Upper lobe of right lung (tissue), 1 donor: ENCODE data around the gene RFC2. TPM values are rescaled to one million over a fixed set of nuclear protein-coding genes. Genes with fewer than 3 reads are reported as not detected.
A peak's percentile ranks its signal among the peaks of the same experiment; 100 is the strongest.

Source experiments
- ATAC-seq: fragments of 200-7000 bp; cut with Tn5 transposase; one replicate; pipeline ENCODE4 v1.9.1; 2020; ENCODE audit warnings: mild to moderate bottlenecking, moderate library complexity
- DNase-seq: peaks from one replicate; pipeline ENCODE4 v3.0.0-alpha.2; 2020
- H3K27ac ChIP-seq: fragments of 200-600 bp; one replicate; pipeline ENCODE4 v1.8.0; 2022
- H3K27me3 ChIP-seq: fragments of 200-600 bp; one replicate; pipeline ENCODE4 v1.8.0; 2022; ENCODE audit warnings: mild to moderate bottlenecking
- H3K36me3 ChIP-seq: fragments of 200-600 bp; one replicate; pipeline ENCODE4 v1.8.0; 2022
- H3K4me1 ChIP-seq: fragments of 200-600 bp; one replicate; pipeline ENCODE4 v1.8.0; 2022
- H3K4me3 ChIP-seq: fragments of 200-600 bp; one replicate; pipeline ENCODE4 v1.8.0; 2022; ENCODE audit warnings: mild to moderate bottlenecking
- H3K9me3 ChIP-seq: fragments of 200-600 bp; one replicate; pipeline ENCODE4 v1.8.0; 2022
- intact Hi-C: fragments of 100-400 bp; cut with DNase I; formaldehyde crosslinking; loops from one replicate; pipeline ENCODE4 v1.11.0; 2022
- long read RNA-seq: library from polyadenylated mRNA; unstranded; transcript quantifications from one replicate; pipeline ENCODE4 v2.0.0, GENCODE V29; 2021
- total RNA-seq: library from RNA; stranded (reverse); fragmentation: NEBNext Ultra II Directional; extraction: Animal tissue kit (Norgen Biotek cat#: 25700); gene quantifications from one replicate; pipeline ENCODE4 v1.2.1, GENCODE V29; 2021
- TF ChIP-seq, protein P1 (sequence below): fragments of 200-600 bp; IDR thresholded peaks from one replicate; pipeline ENCODE4 v1.8.0; 2022; ENCODE audit warnings: antibody characterized with exemption
- donor health status: DM: no; HTN: yes; CAD: no; lungs with severe emphysema.

RFC2 gene
- 16.3 TPM for total RNA-seq
- long read RNA-seq, transcript RFC2-201 (11 exons, 1,695 nt) = major isoform, 25 of 31 reads
- long read RNA-seq, partial matches to known transcripts = 0 of 31 reads
- long read RNA-seq, other reads (novel, unspliced or antisense) = 5 of 31 reads

DNA sequence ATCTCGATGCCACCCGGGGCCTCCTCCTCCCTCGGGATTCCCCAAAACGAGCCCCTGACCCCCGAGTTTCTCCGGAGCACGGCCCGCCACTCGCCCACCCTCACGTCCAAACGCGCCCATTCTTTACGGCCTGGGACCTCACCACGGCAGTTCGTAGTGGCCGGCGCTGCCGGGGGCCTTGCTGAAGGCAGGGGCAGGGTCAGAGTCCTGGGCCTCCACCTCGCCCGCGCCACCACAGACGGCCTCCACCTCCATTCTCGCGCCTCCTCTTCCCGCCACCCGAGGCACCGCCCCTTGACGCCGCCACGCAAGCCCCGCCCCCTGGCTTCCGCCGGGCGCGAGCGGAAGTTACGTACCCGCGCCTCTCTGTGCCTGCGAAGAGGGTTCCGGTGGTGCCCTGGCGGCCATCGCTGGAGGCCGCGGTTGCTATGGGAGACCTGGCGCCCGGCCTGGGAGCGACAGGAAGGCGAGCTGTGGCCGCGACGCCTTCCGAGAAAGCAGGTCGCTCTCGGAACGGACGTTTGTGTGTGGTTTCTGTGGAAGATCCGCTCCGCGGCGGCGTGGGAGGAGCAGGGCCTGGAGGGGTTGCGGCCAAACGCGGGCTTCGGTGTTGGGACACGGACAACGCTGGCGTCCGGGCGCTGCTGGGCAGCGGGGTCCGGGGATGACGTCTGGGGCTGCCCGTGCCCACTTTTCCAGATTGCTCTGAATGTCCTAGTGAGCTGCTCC, at the start of gene RFC2:
TSS of gene RFC2 (minus strand) at position 271 of the 729 bp plus-strand sequence. CDS start at position 255, 16 bp downstream.
- Histone ChIP-seq H3K4me3 (peak within 1 kb of the TSS; percentile 92), H3K27ac (peak within 1 kb of the TSS; percentile 96), H3K4me1 (peaks cover 17% of the 10 kb centered on the region), H3K9me3 (no peaks in the 10 kb centered on the region), H3K36me3 (peaks cover 19% of the 10 kb centered on the region), H3K27me3 (no peaks in the 10 kb centered on the region)
- intact Hi-C loops = no loop called here
- ATAC-seq (peak; percentile 100), DNase-seq (peak; percentile 98)
- TF ChIP-seq, protein P1, sequence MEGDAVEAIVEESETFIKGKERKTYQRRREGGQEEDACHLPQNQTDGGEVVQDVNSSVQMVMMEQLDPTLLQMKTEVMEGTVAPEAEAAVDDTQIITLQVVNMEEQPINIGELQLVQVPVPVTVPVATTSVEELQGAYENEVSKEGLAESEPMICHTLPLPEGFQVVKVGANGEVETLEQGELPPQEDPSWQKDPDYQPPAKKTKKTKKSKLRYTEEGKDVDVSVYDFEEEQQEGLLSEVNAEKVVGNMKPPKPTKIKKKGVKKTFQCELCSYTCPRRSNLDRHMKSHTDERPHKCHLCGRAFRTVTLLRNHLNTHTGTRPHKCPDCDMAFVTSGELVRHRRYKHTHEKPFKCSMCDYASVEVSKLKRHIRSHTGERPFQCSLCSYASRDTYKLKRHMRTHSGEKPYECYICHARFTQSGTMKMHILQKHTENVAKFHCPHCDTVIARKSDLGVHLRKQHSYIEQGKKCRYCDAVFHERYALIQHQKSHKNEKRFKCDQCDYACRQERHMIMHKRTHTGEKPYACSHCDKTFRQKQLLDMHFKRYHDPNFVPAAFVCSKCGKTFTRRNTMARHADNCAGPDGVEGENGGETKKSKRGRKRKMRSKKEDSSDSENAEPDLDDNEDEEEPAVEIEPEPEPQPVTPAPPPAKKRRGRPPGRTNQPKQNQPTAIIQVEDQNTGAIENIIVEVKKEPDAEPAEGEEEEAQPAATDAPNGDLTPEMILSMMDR = peak; percentile 25

DNA sequence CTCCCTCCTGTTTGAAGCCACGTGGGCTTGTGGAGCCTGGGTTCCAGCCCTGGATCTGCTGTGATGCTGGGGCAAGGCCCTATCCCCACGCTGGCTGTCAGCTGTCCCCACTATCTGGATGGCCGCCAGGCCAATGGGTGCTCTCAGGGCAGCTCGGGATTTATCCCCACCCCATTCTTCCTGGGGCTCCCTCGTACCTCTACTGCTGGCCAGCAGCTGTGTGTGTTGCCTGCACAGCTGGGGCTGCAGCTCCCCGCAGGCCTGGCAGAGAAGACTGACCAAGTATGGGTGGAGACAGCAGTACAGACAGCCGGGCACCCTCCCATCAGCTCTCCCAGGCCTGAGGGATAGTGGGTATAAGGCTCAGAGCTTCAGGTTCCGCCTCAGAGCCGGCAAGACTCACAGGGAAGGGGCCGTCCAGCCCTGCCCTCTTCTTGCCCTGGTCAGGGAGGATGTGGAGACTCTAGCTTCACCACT, 48.6 kb upstream of the RFC2 start:
- ATAC-seq = no peak
- H3K36me3 ChIP-seq = no peaks in the 10 kb centered on the region
- intact Hi-C loops = no loop called here
- TF ChIP-seq, protein P1 = no peak
- no peak overlapping the region for H3K4me3 ChIP-seq
- H3K9me3 ChIP-seq = no peaks in the 10 kb centered on the region
- H3K4me1 ChIP-seq = peaks cover 15% of the 10 kb centered on the region
- no peak overlapping the region for H3K27ac ChIP-seq
- no peak for DNase-seq
- H3K27me3 ChIP-seq = no peaks in the 10 kb centered on the region

DNA sequence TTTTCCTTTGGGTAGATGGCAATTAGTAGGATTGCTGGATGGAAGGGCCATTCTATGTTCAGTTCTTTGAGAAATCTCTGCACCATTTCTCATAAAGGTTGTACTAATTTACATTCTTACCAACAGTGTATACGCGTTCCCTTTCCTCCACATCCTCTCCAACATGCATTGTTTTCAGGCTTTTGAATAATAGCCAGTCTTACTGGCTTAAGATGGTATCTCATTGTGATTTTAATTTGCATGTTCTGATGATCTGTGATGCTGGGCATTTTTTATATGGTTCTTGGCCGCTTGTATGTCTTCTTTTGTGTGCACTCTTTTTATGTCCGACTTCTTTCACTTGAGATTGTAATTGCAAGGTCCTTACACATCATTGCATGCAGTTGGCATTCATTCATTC, 46.7 kb upstream of the RFC2 start:
- TF ChIP-seq, protein P1 = no peak
- no peaks in the 10 kb centered on the region for H3K36me3 ChIP-seq
- no peak for DNase-seq
- no peak for ATAC-seq
- H3K9me3 ChIP-seq = no peaks in the 10 kb centered on the region
- intact Hi-C loops = no loop called here
- peaks cover under 1% of the 10 kb centered on the region for H3K4me1 ChIP-seq
- no peaks in the 10 kb centered on the region for H3K27me3 ChIP-seq
- H3K27ac ChIP-seq = no peak overlapping the region
- H3K4me3 ChIP-seq = no peak overlapping the region

DNA sequence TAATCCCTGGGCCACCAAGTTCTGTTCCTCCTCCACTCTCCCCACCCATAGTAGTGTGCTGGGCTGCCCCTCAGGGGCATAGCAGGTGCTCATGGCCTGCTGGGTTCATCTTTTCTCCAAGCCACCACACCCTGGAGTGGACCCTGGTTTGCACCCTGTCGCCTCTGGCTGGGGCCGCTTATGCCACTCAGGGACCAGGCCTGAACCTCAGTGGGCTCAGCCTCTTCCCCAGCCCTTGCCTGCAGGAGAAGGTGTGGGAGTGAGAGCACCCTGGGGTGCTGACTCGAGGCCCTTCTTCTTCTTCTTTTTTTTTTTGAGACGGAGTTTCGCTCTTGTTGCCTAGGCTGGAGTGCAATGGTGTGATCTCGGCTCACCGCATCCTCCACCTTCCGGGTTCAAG, 45.2 kb upstream of the RFC2 start:
- DNase-seq = no peak
- no peak overlapping the region for H3K27ac ChIP-seq
- TF ChIP-seq, protein P1 = no peak
- peaks cover 9% of the 10 kb centered on the region for H3K4me1 ChIP-seq
- no peak overlapping the region for H3K4me3 ChIP-seq
- no peaks in the 10 kb centered on the region for H3K27me3 ChIP-seq
- H3K36me3 ChIP-seq = no peaks in the 10 kb centered on the region
- intact Hi-C loops = no loop called here
- peak; percentile 54 for ATAC-seq
- no peaks in the 10 kb centered on the region for H3K9me3 ChIP-seq

GRCh38 chr7:74297516-74298233, 43.5 kb upstream of the RFC2 start:
- no peak overlapping the region for H3K4me3 ChIP-seq
- DNase-seq (no peak), ATAC-seq (no peak)
- intact Hi-C loops = no loop called here
- no peaks in the 10 kb centered on the region for H3K36me3 ChIP-seq
- no peaks in the 10 kb centered on the region for H3K27me3 ChIP-seq
- no peak overlapping the region for H3K27ac ChIP-seq
- peaks cover 14% of the 10 kb centered on the region for H3K4me1 ChIP-seq
- H3K9me3 ChIP-seq = no peaks in the 10 kb centered on the region
- TF ChIP-seq, protein P1 = no peak
